ENCODE data around the gene JARID2. TPM values are rescaled to one million over a fixed set of nuclear protein-coding genes. Genes with fewer than 3 reads are reported as not detected.

JARID2 gene
- total RNA-seq, 1 experiment from 2014 or later, result 6.0 TPM

- Histone ChIP-seq H3K27ac (ENCODE audit: low read length) (no peak overlapping the region), H3K36me3 (ENCODE audit: control insufficient read depth, insufficient read depth, low read length) (no peaks in the 10 kb centered on the region), H3K4me3 (ENCODE audit: low read depth in 2 of 2, low read length in 2 of 2) (no peak overlapping the region), H3K4me1 (ENCODE audit: control insufficient read depth, insufficient read depth, low read length) (peaks cover 9% of the 10 kb centered on the region; the same call in 1 of the 2 replicates), H3K9me3 (ENCODE audit: control insufficient read depth, insufficient read depth, low read depth, low read length) (no peaks in the 10 kb centered on the region), H3K27me3 (ENCODE audit: control insufficient read depth, insufficient read depth, low read length) (no peaks in the 10 kb centered on the region)
- no peak for TF ChIP-seq TCF7L2 (IDR thresholded peaks at IDR 0.05; ENCODE audit: low read depth, low read length)
- no peak for TF ChIP-seq POLR2AphosphoS5 (IDR thresholded peaks at IDR 0.05; ENCODE audit: low read depth, low read length)
- TF ChIP-seq, protein P1, sequence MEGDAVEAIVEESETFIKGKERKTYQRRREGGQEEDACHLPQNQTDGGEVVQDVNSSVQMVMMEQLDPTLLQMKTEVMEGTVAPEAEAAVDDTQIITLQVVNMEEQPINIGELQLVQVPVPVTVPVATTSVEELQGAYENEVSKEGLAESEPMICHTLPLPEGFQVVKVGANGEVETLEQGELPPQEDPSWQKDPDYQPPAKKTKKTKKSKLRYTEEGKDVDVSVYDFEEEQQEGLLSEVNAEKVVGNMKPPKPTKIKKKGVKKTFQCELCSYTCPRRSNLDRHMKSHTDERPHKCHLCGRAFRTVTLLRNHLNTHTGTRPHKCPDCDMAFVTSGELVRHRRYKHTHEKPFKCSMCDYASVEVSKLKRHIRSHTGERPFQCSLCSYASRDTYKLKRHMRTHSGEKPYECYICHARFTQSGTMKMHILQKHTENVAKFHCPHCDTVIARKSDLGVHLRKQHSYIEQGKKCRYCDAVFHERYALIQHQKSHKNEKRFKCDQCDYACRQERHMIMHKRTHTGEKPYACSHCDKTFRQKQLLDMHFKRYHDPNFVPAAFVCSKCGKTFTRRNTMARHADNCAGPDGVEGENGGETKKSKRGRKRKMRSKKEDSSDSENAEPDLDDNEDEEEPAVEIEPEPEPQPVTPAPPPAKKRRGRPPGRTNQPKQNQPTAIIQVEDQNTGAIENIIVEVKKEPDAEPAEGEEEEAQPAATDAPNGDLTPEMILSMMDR (IDR thresholded peaks at IDR 0.05), result no peak
- no peak for TF ChIP-seq REST (IDR thresholded peaks at IDR 0.05; ENCODE audit: insufficient read depth in 1 of 2, low read depth in 2 of 2, low read length in 1 of 2)
- CTCF ChIA-PET, result no interaction called here
- DNase-seq (ENCODE audit: low read depth, low spot score) (no peak), ATAC-seq (no peak)
- in situ Hi-C loops (cut with HindIII; ENCODE audit: low pct_unique_long_range_greater_than_20kb, low sequenced_read_pairs) (no loop called here), intact Hi-C loops (cut with micrococcal nuclease; ENCODE audit: unreplicated experiment) (no loop called here)
- BruUV-seq (replicated peaks), result no TSS peak
- POLR2A ChIA-PET, result no interaction called here
Observed at GRCh38 chr6:15439410-15440025, 193.6 kb downstream of the JARID2 start.

GRCh38 chr6:15440040-15440439 is 194.2 kb downstream of the JARID2 start:
- no peaks in the 10 kb centered on the region for H3K36me3 ChIP-seq (ENCODE audit: control insufficient read depth, insufficient read depth, low read length)
- ATAC-seq, result no peak
- CTCF ChIA-PET, result interaction anchor here (0.6 kb wide), 1 partner anchor 488 kb away, joined by 4 read pairs; no protein-coding TSS in a partner anchor
- BruUV-seq (replicated peaks), result no TSS peak
- H3K27ac ChIP-seq (ENCODE audit: low read length), result no peak overlapping the region
- no peaks in the 10 kb centered on the region for H3K27me3 ChIP-seq (ENCODE audit: control insufficient read depth, insufficient read depth, low read length)
- no peaks in the 10 kb centered on the region for H3K9me3 ChIP-seq (ENCODE audit: control insufficient read depth, insufficient read depth, low read depth, low read length)
- in situ Hi-C loops (cut with HindIII; ENCODE audit: low pct_unique_long_range_greater_than_20kb, low sequenced_read_pairs) (no loop called here), intact Hi-C loops (cut with micrococcal nuclease; ENCODE audit: unreplicated experiment) (no loop called here)
- no peak overlapping the region for H3K4me3 ChIP-seq (ENCODE audit: low read depth in 2 of 2, low read length in 2 of 2)
- DNase-seq (ENCODE audit: low read depth, low spot score), result no peak
- peaks cover 9% of the 10 kb centered on the region; the same call in 1 of the 2 replicates for H3K4me1 ChIP-seq (ENCODE audit: control insufficient read depth, insufficient read depth, low read length)
- POLR2A ChIA-PET, result no interaction called here
- TF ChIP-seq, protein P1 (IDR thresholded peaks at IDR 0.05), result no peak
- TF ChIP-seq POLR2AphosphoS5 (IDR thresholded peaks at IDR 0.05; ENCODE audit: low read depth, low read length) (no peak), SIN3A (IDR thresholded peaks at IDR 0.05; ENCODE audit: borderline replicate concordance, insufficient read depth, low read depth, low read length) (no peak), REST (IDR thresholded peaks at IDR 0.05; ENCODE audit: insufficient read depth in 1 of 2, low read depth in 2 of 2, low read length in 1 of 2) (no peak), TCF7L2 (IDR thresholded peaks at IDR 0.05; ENCODE audit: low read depth, low read length) (no peak)
